Measurements from ENCODE around the gene GPR78. TPM values are rescaled to one million over a fixed set of nuclear protein-coding genes. Genes with fewer than 3 reads are reported as not detected.

GPR78 gene
- total and polyA plus RNA-seq, 2 donors (not counting 1 experiment from before 2014, with no cell fraction given), result 0.20 to 0.33 TPM

DNA sequence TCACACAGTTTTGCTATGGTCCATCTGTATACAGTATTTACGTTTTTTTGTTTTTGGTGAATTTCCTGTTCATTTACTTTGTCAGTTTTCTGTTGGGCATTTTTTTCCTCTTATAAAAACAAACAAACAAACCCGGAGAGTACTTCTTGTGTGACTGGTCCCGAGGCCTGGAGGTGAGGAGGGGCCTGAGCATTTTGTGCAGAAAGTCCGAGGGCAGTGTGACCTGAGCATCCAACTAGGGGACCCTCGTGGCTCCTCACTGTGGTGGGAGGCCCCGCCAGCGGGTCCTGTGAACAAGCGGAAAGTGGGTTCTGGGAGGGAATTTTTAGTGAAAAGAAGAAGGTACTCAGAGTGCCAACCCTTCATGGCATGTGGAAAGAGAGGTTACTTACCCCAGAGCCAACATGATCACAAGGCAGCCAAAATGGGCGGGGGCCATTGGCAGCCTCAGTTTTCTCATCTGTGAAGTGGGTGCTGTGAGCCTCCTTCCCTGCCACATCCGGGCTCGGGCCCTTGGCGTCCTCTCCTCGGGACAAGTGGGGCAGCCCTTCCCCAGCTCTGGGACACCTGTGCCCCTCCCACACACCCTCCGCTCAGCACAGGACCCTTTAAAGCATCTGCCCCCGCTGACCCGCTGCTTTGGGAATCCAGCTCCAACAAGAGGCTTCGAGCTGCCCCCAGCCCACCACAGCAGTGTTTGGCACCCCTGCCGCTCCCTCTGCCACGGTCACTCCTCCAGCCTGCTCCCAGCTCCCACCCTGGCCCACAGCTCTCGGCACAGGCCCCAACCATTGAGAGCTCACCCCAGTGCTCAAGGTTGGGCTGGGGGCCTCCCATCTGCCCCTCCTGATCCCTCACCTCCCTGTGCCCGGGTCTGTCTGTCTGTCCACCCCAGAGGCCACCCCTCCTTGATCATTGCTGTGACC, 22.8 kb upstream of the GPR78 start:
- Histone ChIP-seq H3K4me2 (ENCODE audit: extremely low read depth, insufficient read depth, low read length) (no peak overlapping the region), H4K20me1 (ENCODE audit: control insufficient read depth, extremely low read depth, insufficient read depth, low read length) (no peaks in the 10 kb centered on the region), H2AFZ (ENCODE audit: low read length) (no peak overlapping the region), H3K9me3 (ENCODE audit: control insufficient read depth, insufficient read depth, low read depth, low read length) (no peaks in the 10 kb centered on the region), H3K4me1 (ENCODE audit: control insufficient read depth, extremely low read depth, insufficient read depth, low read length) (peaks cover 2% of the 10 kb centered on the region), H3K36me3 (ENCODE audit: control insufficient read depth, insufficient read depth, low read length) (no peaks in the 10 kb centered on the region), H3K79me2 (ENCODE audit: control insufficient read depth, insufficient read depth, low read length) (no peaks in the 10 kb centered on the region), H3K27me3 (ENCODE audit: control insufficient read depth, insufficient read depth, low read length) (no peaks in the 10 kb centered on the region), H3K9ac (ENCODE audit: insufficient read depth, low read length) (no peak overlapping the region), H3K27ac (ENCODE audit: insufficient read depth, low read length) (no peak overlapping the region), H3K4me3 (replicated peaks in 1 of 4; ENCODE audit: control extremely low read depth in 1 of 4, insufficient read depth in 1 of 4, low read depth in 3 of 4, low read length in 4 of 4) (no peak overlapping the region)
- TF ChIP-seq, protein P1, sequence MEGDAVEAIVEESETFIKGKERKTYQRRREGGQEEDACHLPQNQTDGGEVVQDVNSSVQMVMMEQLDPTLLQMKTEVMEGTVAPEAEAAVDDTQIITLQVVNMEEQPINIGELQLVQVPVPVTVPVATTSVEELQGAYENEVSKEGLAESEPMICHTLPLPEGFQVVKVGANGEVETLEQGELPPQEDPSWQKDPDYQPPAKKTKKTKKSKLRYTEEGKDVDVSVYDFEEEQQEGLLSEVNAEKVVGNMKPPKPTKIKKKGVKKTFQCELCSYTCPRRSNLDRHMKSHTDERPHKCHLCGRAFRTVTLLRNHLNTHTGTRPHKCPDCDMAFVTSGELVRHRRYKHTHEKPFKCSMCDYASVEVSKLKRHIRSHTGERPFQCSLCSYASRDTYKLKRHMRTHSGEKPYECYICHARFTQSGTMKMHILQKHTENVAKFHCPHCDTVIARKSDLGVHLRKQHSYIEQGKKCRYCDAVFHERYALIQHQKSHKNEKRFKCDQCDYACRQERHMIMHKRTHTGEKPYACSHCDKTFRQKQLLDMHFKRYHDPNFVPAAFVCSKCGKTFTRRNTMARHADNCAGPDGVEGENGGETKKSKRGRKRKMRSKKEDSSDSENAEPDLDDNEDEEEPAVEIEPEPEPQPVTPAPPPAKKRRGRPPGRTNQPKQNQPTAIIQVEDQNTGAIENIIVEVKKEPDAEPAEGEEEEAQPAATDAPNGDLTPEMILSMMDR (conservative IDR thresholded peaks at IDR 0.05 in 1 of 2, IDR thresholded peaks at IDR 0.05 in 1 of 2; ENCODE audit: low read depth in 1 of 2, low read length in 2 of 2), result no peak
- no peak for TF ChIP-seq EZH2 (IDR thresholded peaks at IDR 0.05; ENCODE audit: low read length, missing control alignments)
- no peak for DNase-seq (ENCODE audit: low read depth in 2 of 2)

DNA sequence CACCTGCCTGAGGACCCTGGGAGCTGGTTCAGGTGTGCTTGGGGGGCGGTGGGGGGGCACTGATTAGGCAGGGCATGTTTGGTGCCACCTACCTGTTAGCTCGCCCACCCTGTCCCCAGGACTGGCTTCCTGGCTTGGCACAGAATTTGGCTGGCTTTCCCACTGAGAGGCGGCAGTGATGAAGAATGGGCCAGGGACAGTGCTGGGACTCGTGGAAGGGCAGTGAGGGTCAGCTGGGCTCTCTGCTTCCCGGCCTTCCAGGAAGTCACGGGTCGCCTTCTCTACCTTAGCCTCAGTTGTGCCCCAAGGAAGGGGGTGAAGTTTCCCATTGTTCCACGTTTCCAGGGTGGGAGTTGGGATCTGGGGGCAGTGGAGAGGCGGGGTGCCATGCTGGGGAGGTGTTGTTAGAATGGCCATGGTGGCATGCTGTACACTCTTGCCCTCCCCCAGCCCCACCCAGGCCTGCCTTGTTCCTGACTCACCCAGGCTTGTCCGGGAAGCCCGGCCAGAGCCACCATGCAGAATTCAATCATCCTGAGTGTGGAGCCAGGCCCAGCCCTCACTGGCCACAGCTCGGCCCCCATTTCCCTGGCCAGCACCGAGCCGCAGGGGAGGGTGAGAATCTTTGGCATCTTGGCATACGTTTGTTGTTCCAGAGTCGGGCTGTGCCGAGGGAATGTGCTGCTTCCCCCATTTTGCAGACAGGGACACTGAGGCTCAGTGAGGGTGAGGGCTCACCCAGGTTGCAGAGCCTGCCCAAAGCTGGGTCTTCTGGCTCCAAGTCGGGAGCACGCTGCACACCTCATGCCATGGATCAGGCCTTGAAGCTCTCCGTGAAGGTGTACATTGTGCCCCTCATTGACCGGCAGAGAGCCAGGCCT, 21.9 kb upstream of the GPR78 start:
- no peaks in the 10 kb centered on the region for H3K9me3 ChIP-seq (ENCODE audit: control insufficient read depth, insufficient read depth, low read depth, low read length)
- H3K4me2 ChIP-seq (ENCODE audit: extremely low read depth, insufficient read depth, low read length), result no peak overlapping the region
- peak in 1 of 2 donors; percentile 64 for DNase-seq (ENCODE audit: low read depth in 2 of 2)
- H3K4me3 ChIP-seq (replicated peaks in 1 of 4; ENCODE audit: control extremely low read depth in 1 of 4, insufficient read depth in 1 of 4, low read depth in 3 of 4, low read length in 4 of 4), result no peak overlapping the region
- no peaks in the 10 kb centered on the region for H3K79me2 ChIP-seq (ENCODE audit: control insufficient read depth, insufficient read depth, low read length)
- peaks cover 2% of the 10 kb centered on the region for H3K4me1 ChIP-seq (ENCODE audit: control insufficient read depth, extremely low read depth, insufficient read depth, low read length)
- no peak overlapping the region for H3K9ac ChIP-seq (ENCODE audit: insufficient read depth, low read length)
- no peak overlapping the region for H3K27ac ChIP-seq (ENCODE audit: insufficient read depth, low read length)
- no peak for TF ChIP-seq EZH2 (IDR thresholded peaks at IDR 0.05; ENCODE audit: low read length, missing control alignments)
- TF ChIP-seq, protein P1 (conservative IDR thresholded peaks at IDR 0.05 in 1 of 2, IDR thresholded peaks at IDR 0.05 in 1 of 2; ENCODE audit: low read depth in 1 of 2, low read length in 2 of 2), result no peak
- no peaks in the 10 kb centered on the region for H4K20me1 ChIP-seq (ENCODE audit: control insufficient read depth, extremely low read depth, insufficient read depth, low read length)
- H3K27me3 ChIP-seq (ENCODE audit: control insufficient read depth, insufficient read depth, low read length), result no peaks in the 10 kb centered on the region
- H3K36me3 ChIP-seq (ENCODE audit: control insufficient read depth, insufficient read depth, low read length), result no peaks in the 10 kb centered on the region
- no peak overlapping the region for H2AFZ ChIP-seq (ENCODE audit: low read length)

DNA sequence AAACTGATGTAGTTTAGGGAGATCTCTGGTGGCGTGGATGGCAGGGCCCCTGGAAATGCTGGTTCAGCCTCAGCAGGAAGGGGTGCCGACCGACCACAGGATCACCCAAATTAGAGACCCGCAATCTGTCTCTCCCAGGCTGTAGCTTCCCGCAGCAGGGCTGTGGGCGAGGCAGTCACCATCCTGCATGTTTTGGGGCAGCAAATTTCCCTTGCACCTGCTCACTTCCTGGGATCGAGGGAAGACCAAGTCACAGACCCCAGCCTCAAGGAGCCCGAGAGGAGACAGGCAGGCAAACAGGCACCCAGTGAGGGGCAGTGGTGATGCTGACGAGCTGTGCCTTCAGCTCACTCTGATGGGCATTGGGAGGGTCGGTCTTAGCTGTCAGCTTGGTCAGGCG, 21.2 kb upstream of the GPR78 start:
- Histone ChIP-seq H2AFZ (ENCODE audit: low read length) (no peak overlapping the region), H3K36me3 (ENCODE audit: control insufficient read depth, insufficient read depth, low read length) (no peaks in the 10 kb centered on the region), H3K27me3 (ENCODE audit: control insufficient read depth, insufficient read depth, low read length) (no peaks in the 10 kb centered on the region), H3K9me3 (ENCODE audit: control insufficient read depth, insufficient read depth, low read depth, low read length) (no peaks in the 10 kb centered on the region), H3K9ac (ENCODE audit: insufficient read depth, low read length) (no peak overlapping the region), H3K79me2 (ENCODE audit: control insufficient read depth, insufficient read depth, low read length) (no peaks in the 10 kb centered on the region), H3K27ac (ENCODE audit: insufficient read depth, low read length) (no peak overlapping the region), H4K20me1 (ENCODE audit: control insufficient read depth, extremely low read depth, insufficient read depth, low read length) (no peaks in the 10 kb centered on the region), H3K4me2 (ENCODE audit: extremely low read depth, insufficient read depth, low read length) (no peak overlapping the region), H3K4me3 (replicated peaks in 1 of 4; ENCODE audit: control extremely low read depth in 1 of 4, insufficient read depth in 1 of 4, low read depth in 3 of 4, low read length in 4 of 4) (no peak overlapping the region), H3K4me1 (ENCODE audit: control insufficient read depth, extremely low read depth, insufficient read depth, low read length) (peaks cover 2% of the 10 kb centered on the region)
- DNase-seq (ENCODE audit: low read depth in 2 of 2), result no peak
- no peak for TF ChIP-seq EZH2 (IDR thresholded peaks at IDR 0.05; ENCODE audit: low read length, missing control alignments)
- TF ChIP-seq, protein P1 (conservative IDR thresholded peaks at IDR 0.05 in 1 of 2, IDR thresholded peaks at IDR 0.05 in 1 of 2; ENCODE audit: low read depth in 1 of 2, low read length in 2 of 2), result no peak

Data from fibroblast of lung (primary cell).